DND-41 (cell line): Measurements from ENCODE around the gene ME3.

Experiments
- CTCF ChIP-seq: IDR thresholded peaks from 2 replicates; pipeline ENCODE4 v1.5.1; 2012; ENCODE audit warnings: borderline replicate concordance, low read length, moderate library complexity, mild to moderate bottlenecking; ENCODE audit not compliant: poor library complexity, severe bottlenecking; ENCODE audit errors: extremely low read depth
- EZH2 ChIP-seq: IDR thresholded peaks from 3 replicates; pipeline ENCODE4 v1.6.1; 2012; ENCODE audit warnings: borderline replicate concordance, low read depth, mild to moderate bottlenecking, moderate library complexity, low read length, inconsistent platforms; ENCODE audit not compliant: severe bottlenecking

GRCh38 chr11:86720546-86720945 is 48.1 kb upstream of the ME3 start:
- TF ChIP-seq CTCF (no peak), EZH2 (no peak)
